GM10266 (cell line): ENCODE results near the gene CDC5L.

Experiments used
- DNase-seq: peaks from one replicate; pipeline ENCODE4 v3.0.0; 2012; ENCODE audit errors: extremely low spot score
- TF ChIP-seq, protein P1 (sequence below): IDR thresholded peaks from 2 replicates; pipeline ENCODE4 v1.5.1; 2012; ENCODE audit warnings: mild to moderate bottlenecking, low read depth; ENCODE audit not compliant: control insufficient read depth, insufficient read depth; ENCODE audit errors: missing control alignments

CDC5L gene

DNA sequence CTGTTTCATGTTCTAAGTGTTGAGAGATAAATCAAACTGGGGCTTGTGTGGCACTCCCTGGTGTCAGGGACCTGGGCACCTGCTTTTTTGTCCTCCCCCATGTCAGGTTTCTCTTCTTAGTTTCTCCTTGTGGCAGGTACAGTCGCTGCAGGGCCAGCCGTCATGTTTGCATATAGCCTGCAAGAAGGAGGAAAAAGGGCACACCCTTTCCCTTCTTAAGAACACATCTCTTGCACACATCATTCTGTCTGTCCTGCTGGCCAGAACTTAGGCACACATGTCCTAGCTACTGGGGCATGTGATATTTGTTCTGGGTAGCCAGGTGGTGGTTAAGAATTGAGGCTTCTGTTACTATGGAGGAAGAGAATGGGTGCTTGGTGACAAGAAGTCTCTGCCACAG, 27.9 kb downstream of the CDC5L start:
- no peak for DNase-seq

DNA sequence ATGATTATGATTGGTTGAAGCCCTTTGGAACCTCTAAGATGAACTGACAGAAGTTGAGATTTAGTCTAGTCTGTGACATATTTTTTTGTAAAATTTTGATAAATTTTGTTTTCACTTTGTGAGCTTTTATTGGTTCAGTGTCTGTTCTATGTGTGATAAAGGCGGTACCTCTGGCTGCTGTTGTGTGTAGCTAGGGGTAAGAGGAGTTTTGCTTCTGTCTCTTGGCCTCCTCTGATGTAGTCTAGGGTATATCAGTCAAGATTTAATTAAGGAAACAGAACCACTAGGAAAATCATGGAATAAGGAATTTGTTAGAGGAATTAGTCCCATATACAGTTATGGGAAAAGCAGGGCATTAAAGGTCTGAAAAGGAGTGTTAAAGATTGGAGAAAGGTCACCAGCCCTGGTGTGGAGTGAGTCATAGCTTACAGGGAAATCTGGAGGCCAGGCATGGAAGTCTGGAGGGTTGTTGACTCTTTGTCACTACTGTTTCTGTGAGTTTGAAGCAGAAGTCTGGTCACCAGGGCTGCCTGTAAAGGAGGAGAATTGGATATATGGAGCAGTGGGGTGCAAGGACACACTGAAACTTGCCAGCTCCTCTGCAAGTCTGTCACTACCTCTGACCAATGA, 28.5 kb downstream of the CDC5L start:
- DNase-seq = no peak

More for the DNA sequence above, 27.9 kb downstream of the CDC5L start:
- TF ChIP-seq, protein P1, sequence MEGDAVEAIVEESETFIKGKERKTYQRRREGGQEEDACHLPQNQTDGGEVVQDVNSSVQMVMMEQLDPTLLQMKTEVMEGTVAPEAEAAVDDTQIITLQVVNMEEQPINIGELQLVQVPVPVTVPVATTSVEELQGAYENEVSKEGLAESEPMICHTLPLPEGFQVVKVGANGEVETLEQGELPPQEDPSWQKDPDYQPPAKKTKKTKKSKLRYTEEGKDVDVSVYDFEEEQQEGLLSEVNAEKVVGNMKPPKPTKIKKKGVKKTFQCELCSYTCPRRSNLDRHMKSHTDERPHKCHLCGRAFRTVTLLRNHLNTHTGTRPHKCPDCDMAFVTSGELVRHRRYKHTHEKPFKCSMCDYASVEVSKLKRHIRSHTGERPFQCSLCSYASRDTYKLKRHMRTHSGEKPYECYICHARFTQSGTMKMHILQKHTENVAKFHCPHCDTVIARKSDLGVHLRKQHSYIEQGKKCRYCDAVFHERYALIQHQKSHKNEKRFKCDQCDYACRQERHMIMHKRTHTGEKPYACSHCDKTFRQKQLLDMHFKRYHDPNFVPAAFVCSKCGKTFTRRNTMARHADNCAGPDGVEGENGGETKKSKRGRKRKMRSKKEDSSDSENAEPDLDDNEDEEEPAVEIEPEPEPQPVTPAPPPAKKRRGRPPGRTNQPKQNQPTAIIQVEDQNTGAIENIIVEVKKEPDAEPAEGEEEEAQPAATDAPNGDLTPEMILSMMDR = no peak

DNA sequence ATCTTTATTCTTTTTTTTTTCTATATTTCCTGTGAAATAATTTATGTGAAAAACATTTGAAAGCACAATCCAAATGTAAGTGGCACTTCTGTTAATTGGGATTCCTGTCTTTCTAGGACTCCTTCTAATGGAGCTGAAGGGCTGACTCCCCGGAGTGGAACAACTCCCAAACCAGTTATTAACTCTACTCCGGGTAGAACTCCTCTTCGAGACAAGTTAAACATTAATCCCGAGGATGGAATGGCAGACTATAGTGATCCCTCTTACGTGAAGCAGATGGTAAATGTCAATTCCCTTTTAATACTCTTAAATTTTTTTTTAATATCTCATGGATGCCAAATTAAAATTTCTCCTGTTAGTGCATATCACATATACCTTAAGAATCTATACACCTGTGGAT, 35.0 kb downstream of the CDC5L start:
- TF ChIP-seq, protein P1 = no peak

More for the DNA sequence above, 28.5 kb downstream of the CDC5L start:
- TF ChIP-seq, protein P1 = no peak

DNA sequence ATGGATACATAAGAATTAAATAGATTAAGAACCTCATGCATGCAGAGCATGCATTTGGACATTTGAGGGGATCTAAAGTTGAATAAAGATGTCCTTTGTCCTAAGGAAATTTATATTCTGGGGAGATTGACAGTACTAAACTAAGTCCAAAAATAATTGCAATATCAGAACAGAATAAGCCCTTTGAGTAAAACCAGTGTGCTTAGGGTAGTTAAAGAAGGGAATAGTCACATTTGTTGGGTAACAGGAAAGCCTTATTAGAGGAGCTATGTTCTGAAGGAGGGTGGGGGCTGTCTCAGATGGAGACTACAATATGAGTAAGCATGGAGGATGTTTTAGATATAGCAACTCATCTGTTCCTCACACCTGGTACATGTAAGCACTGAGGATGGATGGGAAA, 35.8 kb downstream of the CDC5L start:
- TF ChIP-seq, protein P1 = no peak
- DNase-seq = no peak

More for the DNA sequence above, 35.0 kb downstream of the CDC5L start:
- no peak for DNase-seq

DNA sequence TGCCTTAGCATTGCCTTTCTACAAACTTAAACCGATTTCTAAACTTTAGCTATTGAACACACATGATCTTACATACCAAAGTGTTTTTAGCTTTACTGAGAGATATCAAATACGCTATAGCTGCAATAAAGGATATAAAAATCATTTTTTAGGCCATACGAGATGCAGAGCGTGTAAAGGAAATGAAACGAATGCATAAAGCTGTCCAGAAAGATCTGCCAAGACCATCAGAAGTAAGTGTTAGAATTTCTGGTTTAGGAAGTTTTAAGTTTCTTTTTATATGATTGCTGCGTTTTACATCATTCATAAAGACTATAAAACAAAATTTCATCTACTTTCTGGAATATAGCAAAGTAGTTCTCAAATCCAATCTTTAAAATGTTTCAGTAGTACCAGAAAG, 38.4 kb downstream of the CDC5L start:
- TF ChIP-seq, protein P1 = no peak
- DNase-seq = no peak

DNA sequence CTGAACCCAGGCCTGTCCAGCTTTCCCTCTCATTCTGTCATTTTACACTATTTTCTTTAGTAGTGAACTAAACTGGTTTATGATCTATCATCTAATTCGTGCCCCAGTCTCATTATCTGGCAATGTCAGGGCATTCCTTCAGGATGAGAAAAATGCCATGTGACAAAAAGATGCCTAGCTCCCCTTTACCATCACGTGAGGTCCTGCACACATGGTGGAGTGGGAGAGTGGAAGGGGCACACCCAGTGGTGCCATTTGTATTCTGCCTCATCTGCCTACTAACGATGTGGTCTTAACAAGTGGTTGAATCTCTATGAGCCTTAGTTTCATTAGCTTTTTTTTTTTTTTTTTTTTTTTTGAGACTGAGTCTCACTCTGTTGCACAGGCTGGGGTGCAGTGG, 41.2 kb downstream of the CDC5L start:
- no peak for DNase-seq
- TF ChIP-seq, protein P1 = no peak

DNA sequence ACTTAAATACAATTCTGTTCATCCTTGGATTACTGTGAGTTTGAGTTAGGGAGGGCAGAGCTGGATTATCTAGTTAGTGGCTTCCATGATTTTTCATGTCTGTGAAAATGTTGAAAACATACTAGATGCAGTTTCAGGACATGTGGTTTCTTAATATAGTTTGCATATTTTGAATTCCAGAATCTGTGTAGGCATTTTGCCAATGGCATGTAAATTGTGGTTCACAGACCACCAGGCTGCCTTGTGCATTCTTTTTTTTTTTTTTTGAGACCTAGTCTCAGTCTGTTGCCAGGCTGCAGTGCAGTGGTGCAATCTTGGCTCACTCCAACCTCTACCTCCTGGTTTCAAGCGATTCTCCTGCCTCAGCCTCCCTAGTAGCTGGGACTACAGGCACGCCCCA, 42.8 kb downstream of the CDC5L start:
- no peak for DNase-seq

More for the DNA sequence above, 42.8 kb downstream of the CDC5L start:
- TF ChIP-seq, protein P1 = no peak
